ENCODE data around the gene KCNG2. TPM values are rescaled to one million over a fixed set of nuclear protein-coding genes. Genes with fewer than 3 reads are reported as not detected.

KCNG2 gene
- total and polyA plus RNA-seq, 10 of the 15 experiments (the other 5 are each of a cell fraction or from before 2014, with no cell fraction given): 0.20 to 0.23 TPM; not detected in 8

GRCh38 chr18:79878741-79879378, 81.1 kb downstream of the KCNG2 start (continued):
- TF ChIP-seq, protein P1, sequence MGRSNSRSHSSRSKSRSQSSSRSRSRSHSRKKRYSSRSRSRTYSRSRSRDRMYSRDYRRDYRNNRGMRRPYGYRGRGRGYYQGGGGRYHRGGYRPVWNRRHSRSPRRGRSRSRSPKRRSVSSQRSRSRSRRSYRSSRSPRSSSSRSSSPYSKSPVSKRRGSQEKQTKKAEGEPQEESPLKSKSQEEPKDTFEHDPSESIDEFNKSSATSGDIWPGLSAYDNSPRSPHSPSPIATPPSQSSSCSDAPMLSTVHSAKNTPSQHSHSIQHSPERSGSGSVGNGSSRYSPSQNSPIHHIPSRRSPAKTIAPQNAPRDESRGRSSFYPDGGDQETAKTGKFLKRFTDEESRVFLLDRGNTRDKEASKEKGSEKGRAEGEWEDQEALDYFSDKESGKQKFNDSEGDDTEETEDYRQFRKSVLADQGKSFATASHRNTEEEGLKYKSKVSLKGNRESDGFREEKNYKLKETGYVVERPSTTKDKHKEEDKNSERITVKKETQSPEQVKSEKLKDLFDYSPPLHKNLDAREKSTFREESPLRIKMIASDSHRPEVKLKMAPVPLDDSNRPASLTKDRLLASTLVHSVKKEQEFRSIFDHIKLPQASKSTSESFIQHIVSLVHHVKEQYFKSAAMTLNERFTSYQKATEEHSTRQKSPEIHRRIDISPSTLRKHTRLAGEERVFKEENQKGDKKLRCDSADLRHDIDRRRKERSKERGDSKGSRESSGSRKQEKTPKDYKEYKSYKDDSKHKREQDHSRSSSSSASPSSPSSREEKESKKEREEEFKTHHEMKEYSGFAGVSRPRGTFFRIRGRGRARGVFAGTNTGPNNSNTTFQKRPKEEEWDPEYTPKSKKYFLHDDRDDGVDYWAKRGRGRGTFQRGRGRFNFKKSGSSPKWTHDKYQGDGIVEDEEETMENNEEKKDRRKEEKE (IDR thresholded peaks at IDR 0.05): no peak

- no peak overlapping the region for H3K27ac ChIP-seq (ENCODE audit: control insufficient read depth, insufficient read depth)
- no peaks in the 10 kb centered on the region for H3K4me1 ChIP-seq (ENCODE audit: control insufficient read depth, insufficient read depth, low read length)
- H4K20me1 ChIP-seq (ENCODE audit: control insufficient read depth, insufficient read depth): no peaks in the 10 kb centered on the region
- DNase-seq (ENCODE audit: low read depth, low spot score): no peak
- no peak overlapping the region for H3K9ac ChIP-seq (ENCODE audit: control insufficient read depth, insufficient read depth, low read length)
- RAD21 ChIA-PET (ENCODE audit: unreplicated experiment): no interaction called here
- H3K27me3 ChIP-seq (replicated peaks in 1 of 2; ENCODE audit: control insufficient read depth in 2 of 2, insufficient read depth in 2 of 2, low read length in 1 of 2): no peaks in the 10 kb centered on the region
- H3K79me2 ChIP-seq (ENCODE audit: control insufficient read depth, insufficient read depth, low read length): no peaks in the 10 kb centered on the region
- no peak for ATAC-seq
- POLR2A ChIA-PET: no interaction called here
- SMC1A ChIA-PET (ENCODE audit: uncharacterized antibody, unreplicated experiment): no interaction called here
- TF ChIP-seq NR2F1 (conservative IDR thresholded peaks at IDR 0.05) (no peak), NFYA (IDR thresholded peaks at IDR 0.05; ENCODE audit: borderline replicate concordance, low read depth, low read length) (no peak), SREBF1 (IDR thresholded peaks at IDR 0.05; ENCODE audit: low read length) (no peak)
- H3K36me3 ChIP-seq (ENCODE audit: control insufficient read depth in 2 of 2, insufficient read depth in 2 of 2, low read length in 1 of 2): no peaks in the 10 kb centered on the region
- FAIRE-seq: no peak
- 60% methylated on average over 12 of the region's 12 CpGs for WGBS (ENCODE audit: insufficient coverage, insufficient replicate concordance, low lambda C conversion rate, missing lambda C conversion rate)
- CTCF ChIA-PET: no interaction called here
- no peaks in the 10 kb centered on the region; the same call in 1 of the 3 replicates for H3K9me3 ChIP-seq (replicated peaks; ENCODE audit: control insufficient read depth, insufficient read depth, low read length)
- intact Hi-C loops (cut with micrococcal nuclease; ENCODE audit: unreplicated experiment) (no loop called here), in situ Hi-C loops (cut with MboI) (no loop called here)
- H3K4me2 ChIP-seq (ENCODE audit: control insufficient read depth, insufficient read depth): no peak overlapping the region
- H2AFZ ChIP-seq (ENCODE audit: control insufficient read depth, low read depth, low read length): no peak overlapping the region
- BruUV-seq (replicated peaks): no TSS peak
- no peak overlapping the region for H3K4me3 ChIP-seq
Observed at GRCh38 chr18:79879566-79879965, 81.8 kb downstream of the KCNG2 start.

All from GM12878 (cell line).